GM11168 (cell line): ENCODE data around the gene FAM114A2.

Experiments used
- in situ Hi-C: fragments of 300-500 bp; cut with MboI; formaldehyde crosslinking; loops from one replicate; pipeline ENCODE4 v1.12.0; 2022; ENCODE audit warnings: low sequenced_read_pairs; ENCODE audit not compliant: unreplicated experiment

FAM114A2 gene

GRCh38 chr5:153998010-153998409 is 40.7 kb downstream of the FAM114A2 start:
- in situ Hi-C loops, result no loop called here

- in situ Hi-C loops, result no loop called here
Observed at GRCh38 chr5:153991168-153991567, 47.5 kb downstream of the FAM114A2 start.

GRCh38 chr5:153988510-153988909 is 50.2 kb downstream of the FAM114A2 start:
- in situ Hi-C loops, result no loop called here

GRCh38 chr5:153987301-153987700 is 51.4 kb downstream of the FAM114A2 start:
- in situ Hi-C loops, result no loop called here

GRCh38 chr5:153985498-153985897 is 53.2 kb downstream of the FAM114A2 start:
- in situ Hi-C loops, result no loop called here

GRCh38 chr5:153983885-153984284 is 54.8 kb downstream of the FAM114A2 start:
- in situ Hi-C loops, result no loop called here

- in situ Hi-C loops, result no loop called here
Observed at GRCh38 chr5:153981905-153982605, 56.7 kb downstream of the FAM114A2 start.

GRCh38 chr5:153979028-153979783 is 59.5 kb downstream of the FAM114A2 start:
- in situ Hi-C loops, result no loop called here

- in situ Hi-C loops, result loop anchor here (25.0 kb wide), 2 partner anchors 462 to 1437 kb away; no protein-coding TSS in a partner anchor
Observed at GRCh38 chr5:153974813-153975163, 63.9 kb downstream of the FAM114A2 start.

GRCh38 chr5:153974131-153974812 is 64.4 kb downstream of the FAM114A2 start:
- in situ Hi-C loops, result loop anchor here (25.0 kb wide), 2 partner anchors 462 to 1437 kb away; no protein-coding TSS in a partner anchor

GRCh38 chr5:153972240-153972639 is 66.5 kb downstream of the FAM114A2 start:
- in situ Hi-C loops, result loop anchor here (25.0 kb wide), 2 partner anchors 460 to 1435 kb away; no protein-coding TSS in a partner anchor

GRCh38 chr5:153970496-153970895 is 68.2 kb downstream of the FAM114A2 start:
- in situ Hi-C loops, result loop anchor here (25.0 kb wide), 2 partner anchors 458 to 1433 kb away; no protein-coding TSS in a partner anchor

- in situ Hi-C loops, result loop anchor here (25.0 kb wide), 2 partner anchors 457 to 1432 kb away; no protein-coding TSS in a partner anchor
Observed at GRCh38 chr5:153969563-153969895, 69.2 kb downstream of the FAM114A2 start.

GRCh38 chr5:153968761-153969562 is 69.7 kb downstream of the FAM114A2 start:
- in situ Hi-C loops, result loop anchor here (25.0 kb wide), 2 partner anchors 457 to 1432 kb away; no protein-coding TSS in a partner anchor

- in situ Hi-C loops, result loop anchor here (25.0 kb wide), 2 partner anchors 453 to 1428 kb away; no protein-coding TSS in a partner anchor
Observed at GRCh38 chr5:153964880-153965645, 73.6 kb downstream of the FAM114A2 start.

GRCh38 chr5:153964191-153964879 is 74.4 kb downstream of the FAM114A2 start:
- in situ Hi-C loops, result loop anchor here (25.0 kb wide), 2 partner anchors 452 to 1427 kb away; no protein-coding TSS in a partner anchor

GRCh38 chr5:153960269-153961215 is 78.2 kb downstream of the FAM114A2 start:
- in situ Hi-C loops, result loop anchor here (25.0 kb wide), 2 partner anchors 448 to 1423 kb away; no protein-coding TSS in a partner anchor
